HepG2 (cell line): Measurements from ENCODE around the gene AKR1A1. TPM values are rescaled to one million over a fixed set of nuclear protein-coding genes. Genes with fewer than 3 reads are reported as not detected.
A peak's percentile ranks its signal among the peaks of the same experiment; 100 is the strongest.

Source experiments
- CEBPG ChIP-seq: IDR thresholded peaks from 2 replicates; pipeline ENCODE4 v1.6.1; 2016
- CHD2 ChIP-seq: IDR thresholded peaks from 2 replicates; pipeline ENCODE4 v1.6.1; 2011; ENCODE audit warnings: low read depth, low read length, improper control_type of control experiment
- HNRNPUL1 ChIP-seq: fragments of 200-400 bp; formaldehyde crosslinking; IDR thresholded peaks from 2 replicates; pipeline ENCODE4 v1.6.1; 2017; ENCODE audit warnings: low read depth, mild to moderate bottlenecking, low read length, moderate library complexity
- KAT7 ChIP-seq: IDR thresholded peaks from 2 replicates; pipeline ENCODE4 v1.6.1; 2018; ENCODE audit warnings: borderline replicate concordance, missing compliant biosample characterization
- MAF1 ChIP-seq: sonication (generic); formaldehyde crosslinking; IDR thresholded peaks from 2 replicates; pipeline ENCODE4 v1.5.0; 2020; ENCODE audit warnings: missing genetic modification reagents, borderline replicate concordance
- NR1H2 ChIP-seq: sonication (generic); formaldehyde crosslinking; IDR thresholded peaks from 2 replicates; pipeline ENCODE4 v1.8.1; 2022; ENCODE audit warnings: low read depth, missing genetic modification reagents, borderline replicate concordance
- RFX5 ChIP-seq: IDR thresholded peaks from 2 replicates; pipeline ENCODE4 v1.6.1; 2011; ENCODE audit warnings: low read depth, low read length, improper control_type of control experiment
- SYNCRIP ChIP-seq: fragments of 200-400 bp; formaldehyde crosslinking; IDR thresholded peaks from 2 replicates; pipeline ENCODE4 v1.6.1; 2018; ENCODE audit warnings: mild to moderate bottlenecking, low read depth, low read length; ENCODE audit not compliant: insufficient read depth
- THYN1 ChIP-seq: sonication (generic); formaldehyde crosslinking; IDR thresholded peaks from 2 replicates; pipeline ENCODE4 v1.8.1; 2023; ENCODE audit warnings: low read depth, mild to moderate bottlenecking, moderate library complexity, missing genetic modification reagents, borderline replicate concordance
- ZBTB38 ChIP-seq: sonication (generic); formaldehyde crosslinking; IDR thresholded peaks from 2 replicates; pipeline ENCODE4 v1.5.1; 2020; ENCODE audit warnings: mild to moderate bottlenecking, missing genetic modification reagents
- ZKSCAN5 ChIP-seq: sonication (generic); formaldehyde crosslinking; IDR thresholded peaks from 2 replicates; pipeline ENCODE4 v1.5.1; 2020; ENCODE audit warnings: mild to moderate bottlenecking, missing genetic modification reagents
- ZNF3 ChIP-seq: IDR thresholded peaks from 2 replicates; pipeline ENCODE4 v1.7.0; 2017; ENCODE audit warnings: inconsistent platforms
- ZNF354B ChIP-seq: sonication (generic); formaldehyde crosslinking; IDR thresholded peaks from 2 replicates; pipeline ENCODE4 v1.8.0; 2022; ENCODE audit warnings: mild to moderate bottlenecking, missing genetic modification reagents
- ZNF569 ChIP-seq: sonication (generic); formaldehyde crosslinking; IDR thresholded peaks from 2 replicates; pipeline ENCODE4 v1.5.0; 2020; ENCODE audit warnings: mild to moderate bottlenecking, missing genetic modification reagents, moderate library complexity, borderline replicate concordance
- ZNF891 ChIP-seq: sonication (generic); formaldehyde crosslinking; IDR thresholded peaks from 2 replicates; pipeline ENCODE4 v1.5.0; 2020; ENCODE audit warnings: mild to moderate bottlenecking, missing genetic modification reagents
- polyA plus RNA-seq, 8 experiments: library from polyadenylated mRNA; depleted of rRNA in 3 of 8; stranded (reverse) in 7 of 8; unstranded in 1 of 8; fragments of >200 nt; fragmentation: Illumina TruSeq in 4 of 8; extraction: Trizol in 4 of 8; gene quantifications; 2 replicates each; pipeline versions ENCODE4 v1.2.1 to v1.2.3, GENCODE V29; 2011 to 2016; ENCODE audit warnings: low read depth in 4 of 8, missing spikeins in 1 of 8, mixed read lengths in 1 of 8; ENCODE audit not compliant: insufficient read depth in 1 of 8
- total RNA-seq, 5 experiments: library from RNA; depleted of rRNA; stranded (reverse); fragments of >200 nt; fragmentation: Illumina TruSeq; extraction: Trizol; gene quantifications; 2 replicates each; pipeline ENCODE4 v1.2.3, GENCODE V29; 2016; ENCODE audit warnings: low read depth in 1 of 5
- TF ChIP-seq, protein P1 (sequence below): sonication (generic); formaldehyde crosslinking; IDR thresholded peaks from 2 replicates; pipeline ENCODE4 v1.4.0; 2020; ENCODE audit warnings: missing genetic modification reagents, borderline replicate concordance
- TF ChIP-seq, protein P2 (sequence below): sonication (generic); formaldehyde crosslinking; IDR thresholded peaks from 2 replicates; pipeline ENCODE4 v1.4.0; 2020; ENCODE audit warnings: missing genetic modification reagents, borderline replicate concordance
- TF ChIP-seq, protein P3 (sequence below): sonication (generic); formaldehyde crosslinking; IDR thresholded peaks from 2 replicates; pipeline ENCODE4 v1.4.0; 2020; ENCODE audit warnings: missing genetic modification reagents, mild to moderate bottlenecking, borderline replicate concordance

The AKR1A1 gene
- total and polyA plus RNA-seq, 2 of the 13 experiments (the other 11 are each of a cell fraction or from before 2014, with no cell fraction given), result 181 to 217 TPM

DNA sequence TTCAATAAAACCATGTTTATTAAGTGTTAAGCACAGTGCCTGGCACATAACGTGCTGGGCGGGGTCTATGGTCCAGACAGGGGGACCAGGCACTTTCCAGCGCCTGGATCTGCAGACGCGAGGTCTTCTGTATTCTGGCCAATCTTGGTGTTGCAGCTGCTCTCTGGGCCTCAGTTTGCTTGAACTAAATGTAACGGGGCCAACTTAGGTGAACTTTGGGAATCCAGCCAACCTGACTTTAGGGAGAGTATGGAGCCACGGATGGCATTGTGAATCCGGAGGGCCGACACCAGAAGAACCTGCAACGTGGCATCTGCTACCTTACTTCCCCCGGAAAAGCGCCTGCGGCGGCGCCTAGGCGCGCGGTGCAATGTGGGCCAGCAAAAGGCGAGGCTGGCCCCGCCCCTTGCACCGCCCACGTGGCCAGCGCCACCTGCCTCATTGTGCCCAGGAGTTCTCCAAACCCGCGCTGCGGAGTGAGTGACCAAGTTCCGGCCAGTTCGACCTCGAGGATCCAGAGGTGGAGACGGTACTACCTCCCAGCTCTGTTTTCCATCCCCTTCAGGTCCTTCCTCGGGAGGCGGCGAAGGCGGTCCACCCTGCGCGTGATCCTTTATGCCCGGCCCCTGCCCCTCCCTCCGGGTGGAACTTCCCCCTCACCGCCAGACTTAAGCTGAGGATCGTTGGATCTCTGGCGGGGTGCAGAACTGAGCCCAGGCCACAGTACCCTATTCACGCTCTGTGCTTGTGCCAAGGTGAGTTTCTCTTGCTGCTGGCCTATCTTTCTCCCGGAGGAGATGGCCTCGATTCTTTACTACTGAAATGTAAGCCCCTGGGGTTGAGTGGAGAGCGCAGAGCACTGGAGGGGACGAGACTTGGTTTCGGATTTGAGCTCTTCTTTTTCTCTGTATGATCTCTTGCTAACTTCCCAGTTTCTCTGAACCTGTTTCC, at the start of gene AKR1A1 (continued):
- TF ChIP-seq, protein P1, sequence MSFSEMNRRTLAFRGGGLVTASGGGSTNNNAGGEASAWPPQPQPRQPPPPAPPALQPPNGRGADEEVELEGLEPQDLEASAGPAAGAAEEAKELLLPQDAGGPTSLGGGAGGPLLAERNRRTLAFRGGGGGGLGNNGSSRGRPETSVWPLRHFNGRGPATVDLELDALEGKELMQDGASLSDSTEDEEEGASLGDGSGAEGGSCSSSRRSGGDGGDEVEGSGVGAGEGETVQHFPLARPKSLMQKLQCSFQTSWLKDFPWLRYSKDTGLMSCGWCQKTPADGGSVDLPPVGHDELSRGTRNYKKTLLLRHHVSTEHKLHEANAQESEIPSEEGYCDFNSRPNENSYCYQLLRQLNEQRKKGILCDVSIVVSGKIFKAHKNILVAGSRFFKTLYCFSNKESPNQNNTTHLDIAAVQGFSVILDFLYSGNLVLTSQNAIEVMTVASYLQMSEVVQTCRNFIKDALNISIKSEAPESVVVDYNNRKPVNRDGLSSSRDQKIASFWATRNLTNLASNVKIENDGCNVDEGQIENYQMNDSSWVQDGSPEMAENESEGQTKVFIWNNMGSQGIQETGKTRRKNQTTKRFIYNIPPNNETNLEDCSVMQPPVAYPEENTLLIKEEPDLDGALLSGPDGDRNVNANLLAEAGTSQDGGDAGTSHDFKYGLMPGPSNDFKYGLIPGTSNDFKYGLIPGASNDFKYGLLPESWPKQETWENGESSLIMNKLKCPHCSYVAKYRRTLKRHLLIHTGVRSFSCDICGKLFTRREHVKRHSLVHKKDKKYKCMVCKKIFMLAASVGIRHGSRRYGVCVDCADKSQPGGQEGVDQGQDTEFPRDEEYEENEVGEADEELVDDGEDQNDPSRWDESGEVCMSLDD (CRISPR knock-in tag), result peak; percentile 50; the same call in 1 of the 2 replicates
- TF ChIP-seq ZNF891 (CRISPR knock-in tag) (peak; percentile 96), CEBPG (CRISPR knock-in tag) (0 out of 2 replicates have a peak, but pooled peaks have one; percentile 4), CHD2 (no peak), ZNF354B (CRISPR knock-in tag) (peak; percentile 55; the same call in 1 of the 2 replicates), KAT7 (peak; percentile 92), NR1H2 (CRISPR knock-in tag) (no peak), ZKSCAN5 (CRISPR knock-in tag) (no peak), MAF1 (CRISPR knock-in tag) (no peak), HNRNPUL1 (no peak), THYN1 (CRISPR knock-in tag) (peak; percentile 89; the same call in 1 of the 2 replicates), SYNCRIP (no peak), ZNF569 (no peak), ZNF3 (CRISPR knock-in tag) (no peak; the same call in 1 of the 2 replicates), ZBTB38 (CRISPR knock-in tag) (peak; percentile 84), RFX5 (no peak)
- TF ChIP-seq, protein P2, sequence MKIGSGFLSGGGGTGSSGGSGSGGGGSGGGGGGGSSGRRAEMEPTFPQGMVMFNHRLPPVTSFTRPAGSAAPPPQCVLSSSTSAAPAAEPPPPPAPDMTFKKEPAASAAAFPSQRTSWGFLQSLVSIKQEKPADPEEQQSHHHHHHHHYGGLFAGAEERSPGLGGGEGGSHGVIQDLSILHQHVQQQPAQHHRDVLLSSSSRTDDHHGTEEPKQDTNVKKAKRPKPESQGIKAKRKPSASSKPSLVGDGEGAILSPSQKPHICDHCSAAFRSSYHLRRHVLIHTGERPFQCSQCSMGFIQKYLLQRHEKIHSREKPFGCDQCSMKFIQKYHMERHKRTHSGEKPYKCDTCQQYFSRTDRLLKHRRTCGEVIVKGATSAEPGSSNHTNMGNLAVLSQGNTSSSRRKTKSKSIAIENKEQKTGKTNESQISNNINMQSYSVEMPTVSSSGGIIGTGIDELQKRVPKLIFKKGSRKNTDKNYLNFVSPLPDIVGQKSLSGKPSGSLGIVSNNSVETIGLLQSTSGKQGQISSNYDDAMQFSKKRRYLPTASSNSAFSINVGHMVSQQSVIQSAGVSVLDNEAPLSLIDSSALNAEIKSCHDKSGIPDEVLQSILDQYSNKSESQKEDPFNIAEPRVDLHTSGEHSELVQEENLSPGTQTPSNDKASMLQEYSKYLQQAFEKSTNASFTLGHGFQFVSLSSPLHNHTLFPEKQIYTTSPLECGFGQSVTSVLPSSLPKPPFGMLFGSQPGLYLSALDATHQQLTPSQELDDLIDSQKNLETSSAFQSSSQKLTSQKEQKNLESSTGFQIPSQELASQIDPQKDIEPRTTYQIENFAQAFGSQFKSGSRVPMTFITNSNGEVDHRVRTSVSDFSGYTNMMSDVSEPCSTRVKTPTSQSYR (CRISPR knock-in tag), result no peak
- TF ChIP-seq, protein P3, sequence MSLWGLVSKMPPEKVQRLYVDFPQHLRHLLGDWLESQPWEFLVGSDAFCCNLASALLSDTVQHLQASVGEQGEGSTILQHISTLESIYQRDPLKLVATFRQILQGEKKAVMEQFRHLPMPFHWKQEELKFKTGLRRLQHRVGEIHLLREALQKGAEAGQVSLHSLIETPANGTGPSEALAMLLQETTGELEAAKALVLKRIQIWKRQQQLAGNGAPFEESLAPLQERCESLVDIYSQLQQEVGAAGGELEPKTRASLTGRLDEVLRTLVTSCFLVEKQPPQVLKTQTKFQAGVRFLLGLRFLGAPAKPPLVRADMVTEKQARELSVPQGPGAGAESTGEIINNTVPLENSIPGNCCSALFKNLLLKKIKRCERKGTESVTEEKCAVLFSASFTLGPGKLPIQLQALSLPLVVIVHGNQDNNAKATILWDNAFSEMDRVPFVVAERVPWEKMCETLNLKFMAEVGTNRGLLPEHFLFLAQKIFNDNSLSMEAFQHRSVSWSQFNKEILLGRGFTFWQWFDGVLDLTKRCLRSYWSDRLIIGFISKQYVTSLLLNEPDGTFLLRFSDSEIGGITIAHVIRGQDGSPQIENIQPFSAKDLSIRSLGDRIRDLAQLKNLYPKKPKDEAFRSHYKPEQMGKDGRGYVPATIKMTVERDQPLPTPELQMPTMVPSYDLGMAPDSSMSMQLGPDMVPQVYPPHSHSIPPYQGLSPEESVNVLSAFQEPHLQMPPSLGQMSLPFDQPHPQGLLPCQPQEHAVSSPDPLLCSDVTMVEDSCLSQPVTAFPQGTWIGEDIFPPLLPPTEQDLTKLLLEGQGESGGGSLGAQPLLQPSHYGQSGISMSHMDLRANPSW (CRISPR knock-in tag), result peak; percentile 66
